Fibroblast of lung (primary cell): ENCODE results near the gene HNRNPF.

Experiments
- EZH2 ChIP-seq: IDR thresholded peaks from 2 replicates; pipeline ENCODE4 v1.5.1; 2012; ENCODE audit warnings: low read length, control low read depth, mild to moderate bottlenecking; ENCODE audit errors: missing control alignments
- TF ChIP-seq, protein P1 (sequence below), 2 donors: IDR thresholded peaks in 1 of 2; conservative IDR thresholded peaks in 1 of 2; 1 replicate in 1 of 2; 2 replicates in 1 of 2; pipeline ENCODE4 v1.5.1; 2011 to 2012; ENCODE audit warnings: low read length in 2 of 2, control low read depth in 1 of 2, inconsistent platforms in 1 of 2, low read depth in 1 of 2, mild to moderate bottlenecking in 1 of 2

DNA sequence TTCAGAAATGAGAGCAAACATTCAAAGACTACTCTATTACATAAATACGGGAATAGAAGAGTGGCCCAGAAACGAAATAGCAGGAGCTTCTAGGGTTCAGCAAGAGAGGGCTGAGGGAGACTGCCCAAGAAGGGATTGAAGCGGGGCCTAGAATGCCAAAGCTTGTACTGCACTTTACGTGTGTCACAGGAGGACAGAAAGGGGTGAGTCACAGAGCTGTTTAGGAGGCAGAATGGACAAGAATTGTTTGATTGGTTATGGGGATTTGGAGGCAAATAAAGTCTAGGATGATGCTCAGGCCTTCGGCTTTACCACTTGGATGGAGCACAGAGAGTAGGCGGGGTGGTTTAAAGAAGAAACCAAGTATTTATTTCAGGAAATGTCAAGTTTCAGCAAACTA, 48.9 kb downstream of the HNRNPF start:
- TF ChIP-seq, protein P1, sequence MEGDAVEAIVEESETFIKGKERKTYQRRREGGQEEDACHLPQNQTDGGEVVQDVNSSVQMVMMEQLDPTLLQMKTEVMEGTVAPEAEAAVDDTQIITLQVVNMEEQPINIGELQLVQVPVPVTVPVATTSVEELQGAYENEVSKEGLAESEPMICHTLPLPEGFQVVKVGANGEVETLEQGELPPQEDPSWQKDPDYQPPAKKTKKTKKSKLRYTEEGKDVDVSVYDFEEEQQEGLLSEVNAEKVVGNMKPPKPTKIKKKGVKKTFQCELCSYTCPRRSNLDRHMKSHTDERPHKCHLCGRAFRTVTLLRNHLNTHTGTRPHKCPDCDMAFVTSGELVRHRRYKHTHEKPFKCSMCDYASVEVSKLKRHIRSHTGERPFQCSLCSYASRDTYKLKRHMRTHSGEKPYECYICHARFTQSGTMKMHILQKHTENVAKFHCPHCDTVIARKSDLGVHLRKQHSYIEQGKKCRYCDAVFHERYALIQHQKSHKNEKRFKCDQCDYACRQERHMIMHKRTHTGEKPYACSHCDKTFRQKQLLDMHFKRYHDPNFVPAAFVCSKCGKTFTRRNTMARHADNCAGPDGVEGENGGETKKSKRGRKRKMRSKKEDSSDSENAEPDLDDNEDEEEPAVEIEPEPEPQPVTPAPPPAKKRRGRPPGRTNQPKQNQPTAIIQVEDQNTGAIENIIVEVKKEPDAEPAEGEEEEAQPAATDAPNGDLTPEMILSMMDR (conservative IDR thresholded peaks at IDR 0.05 in 1 of 2, IDR thresholded peaks at IDR 0.05 in 1 of 2; ENCODE audit: low read depth in 1 of 2, low read length in 2 of 2): no peak
- TF ChIP-seq EZH2: no peak
